GM23338 (cell line): ENCODE results near the gene GOLT1B. TPM values are rescaled to one million over a fixed set of nuclear protein-coding genes. Genes with fewer than 3 reads are reported as not detected.

Source experiments
- ATAC-seq: fragments of 200-7000 bp; cut with Tn5 transposase; 3 replicates; pipeline ENCODE4 v1.9.1; 2020
- DNase-seq: peaks from one replicate; pipeline ENCODE4 v3.0.0-alpha.2; 2015; ENCODE audit warnings: low spot score
- H2AFZ ChIP-seq: fragments of 200-600 bp; sonication (generic); 2 replicates; pipeline ENCODE4 v1.8.0; 2016; ENCODE audit warnings: antibody characterized with exemption, mild to moderate bottlenecking, moderate library complexity
- H3F3A ChIP-seq: fragments of 200-600 bp; sonication (generic); replicated peaks from 2 replicates; pipeline ENCODE4 v1.8.0; 2017; ENCODE audit warnings: antibody characterized with exemption, mixed run types, low read depth
- H3K27ac ChIP-seq: fragments of 200-600 bp; sonication (generic); 2 replicates; pipeline ENCODE4 v1.6.1; 2016; ENCODE audit warnings: low read depth
- H3K27me3 ChIP-seq: fragments of 200-600 bp; sonication (generic); 2 replicates; pipeline ENCODE4 v1.8.0; 2016; ENCODE audit warnings: mild to moderate bottlenecking, mixed run types, moderate library complexity; ENCODE audit not compliant: insufficient read depth
- H3K36me3 ChIP-seq: fragments of 200-600 bp; sonication (generic); 2 replicates; pipeline ENCODE4 v1.8.0; 2016; ENCODE audit warnings: mild to moderate bottlenecking; ENCODE audit not compliant: insufficient read depth
- H3K4me1 ChIP-seq: fragments of 200-600 bp; sonication (generic); 2 replicates; pipeline ENCODE4 v1.8.0; 2016; ENCODE audit warnings: mild to moderate bottlenecking, moderate library complexity; ENCODE audit not compliant: insufficient read depth
- H3K4me2 ChIP-seq: fragments of 200-600 bp; sonication (generic); 2 replicates; pipeline ENCODE4 v1.7.1; 2017; ENCODE audit warnings: mixed run types
- H3K4me3 ChIP-seq: fragments of 200-600 bp; sonication (generic); 2 replicates; pipeline ENCODE4 v1.6.1; 2016; ENCODE audit warnings: mixed run types
- H3K79me2 ChIP-seq: fragments of 200-600 bp; sonication (generic); replicated peaks from 2 replicates; pipeline ENCODE4 v1.8.0; 2017; ENCODE audit warnings: mild to moderate bottlenecking; ENCODE audit not compliant: insufficient read depth
- H3K9me2 ChIP-seq: fragments of 200-600 bp; sonication (generic); 2 replicates; pipeline ENCODE4 v1.8.0; 2017; ENCODE audit not compliant: insufficient read depth
- H4K20me1 ChIP-seq: fragments of 200-600 bp; sonication (generic); replicated peaks from 2 replicates; pipeline ENCODE4 v1.8.0; 2017; ENCODE audit warnings: mild to moderate bottlenecking; ENCODE audit not compliant: insufficient read depth
- H3K27ac Mint-ChIP-seq: 2 replicates; pipeline ENCODE4 v1.8.0; 2020; ENCODE audit warnings: inconsistent platforms, mild to moderate bottlenecking, moderate library complexity, mixed read lengths
- H3K27me3 Mint-ChIP-seq: 3 replicates; pipeline ENCODE4 v1.8.0; 2022; ENCODE audit warnings: low read depth, mild to moderate bottlenecking, moderate library complexity, mixed read lengths, inconsistent platforms; ENCODE audit not compliant: insufficient read depth, poor library complexity
- H3K36me3 Mint-ChIP-seq: 3 replicates; pipeline ENCODE4 v1.8.0; 2021; ENCODE audit warnings: low read depth, mild to moderate bottlenecking, inconsistent platforms, moderate library complexity, mixed read lengths
- H3K4me1 Mint-ChIP-seq: 3 replicates; pipeline ENCODE4 v1.8.0; 2020; ENCODE audit warnings: mild to moderate bottlenecking, inconsistent platforms, mixed read lengths
- H3K4me3 Mint-ChIP-seq: 3 replicates; pipeline ENCODE4 v1.8.0; 2021; ENCODE audit warnings: moderate library complexity, mild to moderate bottlenecking, inconsistent platforms, mixed read lengths
- H3K9me3 Mint-ChIP-seq: 3 replicates; pipeline ENCODE4 v1.8.0; 2020; ENCODE audit warnings: moderate library complexity, mild to moderate bottlenecking, inconsistent platforms, mixed read lengths
- CREB1 ChIP-seq: fragments of 250-450 bp; sonication (Bioruptor Pico); IDR thresholded peaks from 2 replicates; pipeline ENCODE4 v1.5.0; 2020; ENCODE audit warnings: low read depth, mild to moderate bottlenecking, moderate library complexity
- CTCF ChIP-seq, 2 experiments: fragments of 200-600 bp in 1 of 2; sonication (generic) in 1 of 2; conservative IDR thresholded peaks; 2 replicates each; pipeline versions ENCODE4 v1.5.1 to v1.6.1; 2016 to 2017; ENCODE audit warnings: antibody characterized with exemption in 2 of 2, low read depth in 2 of 2, mild to moderate bottlenecking in 2 of 2, moderate library complexity in 1 of 2
- ETS1 ChIP-seq: IDR thresholded peaks from 2 replicates; pipeline ENCODE4 v1.6.1; 2016; ENCODE audit warnings: antibody characterized with exemption
- EZH2 ChIP-seq: fragments of 200-600 bp; sonication (generic); IDR thresholded peaks from one replicate; pipeline ENCODE4 v1.8.0; 2017; ENCODE audit warnings: antibody characterized with exemption, mild to moderate bottlenecking, low read depth; ENCODE audit not compliant: unreplicated experiment
- EZH2phosphoT487 ChIP-seq: fragments of 200-600 bp; sonication (generic); IDR thresholded peaks from one replicate; pipeline ENCODE4 v1.8.1; 2018; ENCODE audit warnings: antibody characterized with exemption; ENCODE audit not compliant: unreplicated experiment
- JUNB ChIP-seq: IDR thresholded peaks from one replicate; pipeline ENCODE4 v1.6.1; 2016; ENCODE audit warnings: antibody characterized with exemption; ENCODE audit not compliant: unreplicated experiment
- NANOG ChIP-seq: IDR thresholded peaks from 2 replicates; pipeline ENCODE4 v1.6.1; 2016; ENCODE audit warnings: antibody characterized with exemption, borderline replicate concordance
- POLR2AphosphoS5 ChIP-seq: IDR thresholded peaks from 2 replicates; pipeline ENCODE4 v1.6.1; 2016; ENCODE audit warnings: antibody characterized with exemption, low read depth
- STAT1 ChIP-seq: IDR thresholded peaks from one replicate; pipeline ENCODE4 v1.6.1; 2016; ENCODE audit warnings: antibody characterized with exemption; ENCODE audit not compliant: unreplicated experiment
- ZNF114 ChIP-seq: fragments of 250-450 bp; sonication (Bioruptor Pico); IDR thresholded peaks from 2 replicates; pipeline ENCODE4 v1.5.0; 2020; ENCODE audit warnings: mild to moderate bottlenecking, moderate library complexity
- ZNF331 ChIP-seq: fragments of 250-450 bp; sonication (Bioruptor Pico); IDR thresholded peaks from 2 replicates; pipeline ENCODE4 v1.5.0; 2020; ENCODE audit warnings: low read depth, mild to moderate bottlenecking, moderate library complexity
- ZNF462 ChIP-seq: fragments of 250-450 bp; sonication (Bioruptor Pico); IDR thresholded peaks from 2 replicates; pipeline ENCODE4 v1.5.0; 2020; ENCODE audit warnings: mild to moderate bottlenecking, moderate library complexity
- polyA plus RNA-seq: library from polyadenylated mRNA; unstranded; fragments of >200 nt; fragmentation: Nextera tagmentation; extraction: Ambion mirVana; gene quantifications from 2 replicates; pipeline ENCODE4 v1.2.1, GENCODE V29; 2016
- total RNA-seq: library from RNA; depleted of rRNA; stranded (reverse); fragments of >200 nt; shearing (Covaris generic); gene quantifications from 2 replicates; pipeline ENCODE4 v1.2.3, GENCODE V29; 2014
- TF ChIP-seq, protein P1 (sequence below): IDR thresholded peaks from one replicate; pipeline ENCODE4 v1.6.1; 2018; ENCODE audit warnings: antibody characterized with exemption; ENCODE audit not compliant: unreplicated experiment

Gene GOLT1B
- total and polyA plus RNA-seq, 2 experiments from 2014 or later: 24.3 to 41.7 TPM

- H3K27me3 Mint-ChIP-seq: peaks cover 1% of the 10 kb centered on the region
- Histone ChIP-seq H3K79me2 (no peaks in the 10 kb centered on the region), H3K4me1 (no peaks in the 10 kb centered on the region), H3K27ac (no peak overlapping the region), H3K9me2 (no peaks in the 10 kb centered on the region), H4K20me1 (no peaks in the 10 kb centered on the region), H2AFZ (no peak overlapping the region), H3K27me3 (no peaks in the 10 kb centered on the region), H3K4me3 (no peak overlapping the region), H3K4me2 (no peak overlapping the region), H3K36me3 (no peaks in the 10 kb centered on the region), H3F3A (no peaks in the 10 kb centered on the region)
- H3K36me3 Mint-ChIP-seq: no peaks in the 10 kb centered on the region
- DNase-seq (no peak), ATAC-seq (no peak)
- no peaks in the 10 kb centered on the region for H3K9me3 Mint-ChIP-seq
- no peaks in the 10 kb centered on the region for H3K4me1 Mint-ChIP-seq
- H3K4me3 Mint-ChIP-seq: no peak overlapping the region
- H3K27ac Mint-ChIP-seq: no peak overlapping the region
- TF ChIP-seq, protein P1, sequence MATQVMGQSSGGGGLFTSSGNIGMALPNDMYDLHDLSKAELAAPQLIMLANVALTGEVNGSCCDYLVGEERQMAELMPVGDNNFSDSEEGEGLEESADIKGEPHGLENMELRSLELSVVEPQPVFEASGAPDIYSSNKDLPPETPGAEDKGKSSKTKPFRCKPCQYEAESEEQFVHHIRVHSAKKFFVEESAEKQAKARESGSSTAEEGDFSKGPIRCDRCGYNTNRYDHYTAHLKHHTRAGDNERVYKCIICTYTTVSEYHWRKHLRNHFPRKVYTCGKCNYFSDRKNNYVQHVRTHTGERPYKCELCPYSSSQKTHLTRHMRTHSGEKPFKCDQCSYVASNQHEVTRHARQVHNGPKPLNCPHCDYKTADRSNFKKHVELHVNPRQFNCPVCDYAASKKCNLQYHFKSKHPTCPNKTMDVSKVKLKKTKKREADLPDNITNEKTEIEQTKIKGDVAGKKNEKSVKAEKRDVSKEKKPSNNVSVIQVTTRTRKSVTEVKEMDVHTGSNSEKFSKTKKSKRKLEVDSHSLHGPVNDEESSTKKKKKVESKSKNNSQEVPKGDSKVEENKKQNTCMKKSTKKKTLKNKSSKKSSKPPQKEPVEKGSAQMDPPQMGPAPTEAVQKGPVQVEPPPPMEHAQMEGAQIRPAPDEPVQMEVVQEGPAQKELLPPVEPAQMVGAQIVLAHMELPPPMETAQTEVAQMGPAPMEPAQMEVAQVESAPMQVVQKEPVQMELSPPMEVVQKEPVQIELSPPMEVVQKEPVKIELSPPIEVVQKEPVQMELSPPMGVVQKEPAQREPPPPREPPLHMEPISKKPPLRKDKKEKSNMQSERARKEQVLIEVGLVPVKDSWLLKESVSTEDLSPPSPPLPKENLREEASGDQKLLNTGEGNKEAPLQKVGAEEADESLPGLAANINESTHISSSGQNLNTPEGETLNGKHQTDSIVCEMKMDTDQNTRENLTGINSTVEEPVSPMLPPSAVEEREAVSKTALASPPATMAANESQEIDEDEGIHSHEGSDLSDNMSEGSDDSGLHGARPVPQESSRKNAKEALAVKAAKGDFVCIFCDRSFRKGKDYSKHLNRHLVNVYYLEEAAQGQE: no peak
- TF ChIP-seq ZNF462 (CRISPR knock-in tag) (no peak), POLR2AphosphoS5 (no peak), CREB1 (no peak), JUNB (no peak), ZNF114 (CRISPR knock-in tag) (no peak), NANOG (no peak), EZH2 (no peak), CTCF (conservative IDR thresholded peaks at IDR 0.05; ENCODE audit: low read depth in 2 of 2) (no peak), ZNF331 (no peak), STAT1 (no peak), EZH2phosphoT487 (no peak), ETS1 (no peak)
These were observed 56.6 kb downstream of the GOLT1B start for GRCh38 chr12:21558100-21558679.
